NCI-H526 treated with DMSO at 0.1 percent for 48 hours (cell line): Measurements from ENCODE around the gene USP4.
"Not testable (repeated sequence)": the region's sequence is repeated elsewhere in the genome, so short reads cannot be mapped to it uniquely, and the experiment has no call there.

Source experiments
- DNase-seq: peaks from one replicate; lab custom pipeline; 2025; lab: John Stamatoyannopoulos, UW

USP4 gene

GRCh38 chr3:49352281-49352680 lies 12.4 kb upstream of the USP4 start:
- DNase-seq, result no peak

- no peak for DNase-seq
Observed at GRCh38 chr3:49351521-49352011, 11.7 kb upstream of the USP4 start.

GRCh38 chr3:49349348-49350114 lies 9.7 kb upstream of the USP4 start:
- no peak for DNase-seq

GRCh38 chr3:49348361-49348760 lies 8.5 kb upstream of the USP4 start:
- DNase-seq, result not testable (repeated sequence)

GRCh38 chr3:49346797-49347251 lies 7.0 kb upstream of the USP4 start:
- DNase-seq, result no peak

- DNase-seq, result no peak
Observed at GRCh38 chr3:49343163-49343562, 3.3 kb upstream of the USP4 start.

- no peak for DNase-seq
Observed at GRCh38 chr3:49341996-49342395, 2.1 kb upstream of the USP4 start.

GRCh38 chr3:49339581-49339940 lies 292 bp downstream of the USP4 start:
- DNase-seq, result no peak

GRCh38 chr3:49333916-49334633 lies 5.8 kb downstream of the USP4 start:
- no peak for DNase-seq

GRCh38 chr3:49333091-49333490 lies 6.8 kb downstream of the USP4 start:
- DNase-seq, result no peak

GRCh38 chr3:49329186-49329585 lies 10.7 kb downstream of the USP4 start:
- DNase-seq, result no peak

- DNase-seq, result not testable (repeated sequence)
Observed at GRCh38 chr3:49328350-49328749, 11.5 kb downstream of the USP4 start.

GRCh38 chr3:49327485-49327884 lies 12.4 kb downstream of the USP4 start:
- DNase-seq, result no peak

GRCh38 chr3:49324768-49325167 lies 15.1 kb downstream of the USP4 start:
- no peak for DNase-seq

GRCh38 chr3:49316696-49317457 lies 23.0 kb downstream of the USP4 start:
- DNase-seq, result no peak

- no peak for DNase-seq
Observed at GRCh38 chr3:49313896-49314688, 25.8 kb downstream of the USP4 start.

- no peak for DNase-seq
Observed at GRCh38 chr3:49311283-49311682, 28.6 kb downstream of the USP4 start.

GRCh38 chr3:49310677-49311076 lies 29.2 kb downstream of the USP4 start:
- no peak for DNase-seq

GRCh38 chr3:49305608-49306007 lies 34.2 kb downstream of the USP4 start:
- DNase-seq, result no peak

- DNase-seq, result no peak
Observed at GRCh38 chr3:49302613-49303012, 37.2 kb downstream of the USP4 start.

- no peak for DNase-seq
Observed at GRCh38 chr3:49300595-49300994, 39.3 kb downstream of the USP4 start.

- no peak for DNase-seq
Observed at GRCh38 chr3:49298511-49298910, 41.3 kb downstream of the USP4 start.
